ENCODE results near the gene PROCR. TPM values are rescaled to one million over a fixed set of nuclear protein-coding genes. Genes with fewer than 3 reads are reported as not detected.
"Not testable (repeated sequence)": the region's sequence is repeated elsewhere in the genome, so short reads cannot be mapped to it uniquely, and the experiment has no call there.

PROCR gene
- polyA plus RNA-seq, 1 donor: 6.9 TPM

DNA sequence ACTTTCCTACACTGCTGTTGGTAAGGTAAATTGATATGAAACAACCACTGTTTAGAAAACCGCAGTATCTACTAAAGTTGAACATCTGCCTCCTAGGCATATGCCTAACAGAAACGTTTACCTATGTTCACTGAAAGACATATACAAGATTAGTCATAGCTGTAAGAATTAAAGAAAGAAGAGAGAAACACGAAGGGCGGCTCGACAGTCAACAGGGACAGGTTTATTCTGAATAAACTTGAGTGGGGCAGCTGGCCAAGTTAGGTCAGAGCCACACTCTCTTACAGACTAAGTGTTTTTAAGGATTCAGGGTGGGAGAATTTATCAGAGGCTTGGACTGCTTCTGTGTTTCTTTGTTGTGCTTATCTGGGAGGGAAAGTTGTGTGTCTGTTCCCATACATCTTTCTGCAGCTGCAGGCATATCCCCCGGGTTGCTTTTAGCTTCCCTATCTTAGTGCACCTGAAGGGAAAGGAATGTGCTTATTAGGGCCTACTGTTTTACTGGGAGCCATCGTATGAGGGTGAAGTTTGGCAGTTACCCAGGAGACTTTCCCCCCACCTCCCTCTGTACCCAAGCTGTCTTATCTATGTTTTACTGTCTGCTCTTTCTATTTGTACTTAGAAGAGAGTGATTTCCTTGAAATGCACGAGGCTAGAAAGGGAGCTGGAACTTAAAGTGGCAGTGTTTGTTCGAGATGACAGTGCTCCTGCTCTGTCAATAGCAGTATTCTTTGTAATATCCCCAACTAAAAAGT is 20.4 kb downstream of the PROCR start:
- no peak for DNase-seq

DNA sequence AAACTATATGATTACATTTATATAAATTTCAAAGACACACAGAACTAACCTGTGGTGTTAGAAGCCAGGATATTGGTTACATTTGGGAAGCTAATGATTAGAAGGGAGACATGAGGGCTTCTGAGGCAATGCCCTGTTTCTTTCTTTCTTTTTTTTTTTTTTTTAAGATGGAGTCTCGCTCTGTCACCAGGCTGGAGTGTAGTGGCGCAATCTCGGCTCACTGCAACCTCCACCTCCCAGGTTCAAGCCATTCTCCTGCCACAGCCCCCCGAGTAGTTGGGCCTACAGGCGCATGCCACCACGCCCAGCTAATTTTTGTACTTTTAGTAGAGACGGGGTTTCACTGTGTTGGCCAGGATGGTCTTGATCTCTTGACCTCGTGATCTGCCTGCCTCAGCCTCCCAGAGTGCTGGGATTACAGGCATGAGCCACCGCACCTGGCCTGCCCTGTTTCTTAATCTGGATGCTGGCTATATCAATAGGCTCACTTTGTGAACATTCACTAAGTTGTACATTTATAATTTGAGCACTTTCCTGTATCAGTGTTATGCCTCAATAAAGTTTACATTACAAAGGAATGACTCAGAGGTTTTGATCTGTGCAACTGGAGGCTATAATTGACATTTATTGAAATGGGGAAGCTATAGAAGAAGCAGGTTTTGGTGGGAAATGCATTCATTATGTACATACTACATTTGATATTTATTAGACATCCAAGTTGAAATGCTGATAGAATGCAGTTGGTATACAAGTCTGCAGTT is 21.3 kb downstream of the PROCR start:
- not testable (repeated sequence) for DNase-seq

DNA sequence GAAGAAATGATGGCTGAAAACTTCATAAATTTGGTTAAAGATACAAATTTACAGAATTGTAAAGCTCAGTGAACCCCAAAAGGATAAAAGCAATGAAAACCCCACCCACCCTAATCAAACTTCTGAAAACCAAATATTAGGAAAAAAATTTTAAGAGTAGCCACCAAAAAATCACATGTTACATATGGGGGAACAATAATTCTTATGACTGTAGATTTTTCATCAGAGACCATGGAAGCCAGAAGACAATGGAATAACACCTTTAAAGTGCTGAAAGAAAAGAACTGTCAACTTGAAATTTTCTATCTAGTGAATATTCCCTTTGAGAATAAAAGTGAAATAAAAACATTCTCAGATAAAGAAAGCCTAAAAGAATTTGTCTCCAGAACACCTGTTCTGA is 24.4 kb downstream of the PROCR start:
- no peak for DNase-seq

DNA sequence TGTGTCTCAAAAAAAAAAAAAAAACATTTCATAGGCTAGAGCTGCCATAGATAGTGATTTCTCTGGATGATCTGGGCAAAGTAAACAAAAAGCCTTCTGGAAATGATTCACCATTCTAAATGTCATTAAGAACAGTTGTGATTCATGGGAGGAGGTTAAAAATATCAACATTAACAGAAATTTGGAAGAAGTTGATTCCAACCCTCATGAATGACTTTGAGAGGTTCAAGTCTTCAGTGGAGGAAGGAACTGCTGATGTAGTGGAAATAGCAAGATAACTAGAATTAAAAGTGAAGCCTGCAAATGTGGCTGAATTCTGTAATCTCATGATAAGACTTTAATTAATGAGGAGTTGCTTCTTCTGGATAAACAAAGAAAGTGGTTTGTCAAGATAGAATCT is 27.9 kb downstream of the PROCR start:
- no peak for DNase-seq

DNA sequence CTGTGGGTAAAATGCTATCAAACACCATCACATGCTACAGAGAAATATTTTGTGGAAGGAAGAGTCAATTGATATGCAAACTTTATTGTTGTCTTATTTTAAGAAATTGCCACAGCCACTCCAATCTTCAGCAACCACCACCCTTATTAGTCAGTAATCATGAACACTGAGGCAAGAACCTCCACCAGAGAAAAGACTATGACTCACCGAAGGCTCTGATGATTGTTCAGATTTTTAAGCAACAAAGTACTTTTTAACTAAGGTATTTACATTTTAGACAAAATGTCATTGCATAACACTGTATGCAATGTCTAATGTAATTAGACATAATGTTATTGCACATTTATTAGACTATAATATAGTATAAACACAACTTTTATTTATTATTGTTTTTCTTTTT is 28.4 kb downstream of the PROCR start:
- DNase-seq: no peak

DNA sequence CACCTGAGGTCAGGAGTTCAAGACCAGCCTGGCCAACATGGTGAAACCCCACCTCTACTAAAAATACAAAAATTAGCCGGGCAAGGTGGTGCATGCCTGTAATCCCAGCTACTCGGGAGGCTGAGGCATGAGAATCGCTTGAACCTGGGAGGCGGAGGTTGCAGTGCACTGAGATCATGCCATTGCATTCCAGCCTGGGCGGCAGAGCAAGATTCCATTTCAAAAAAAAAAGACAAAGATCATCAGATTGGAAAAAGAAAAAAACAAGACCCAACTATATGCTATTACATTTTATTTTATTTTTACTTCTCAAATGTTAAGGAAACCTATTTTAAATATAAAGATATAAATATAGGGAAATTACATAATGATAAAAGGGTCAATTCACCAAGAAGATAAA is 29.6 kb downstream of the PROCR start:
- not testable (repeated sequence) for DNase-seq

DNA sequence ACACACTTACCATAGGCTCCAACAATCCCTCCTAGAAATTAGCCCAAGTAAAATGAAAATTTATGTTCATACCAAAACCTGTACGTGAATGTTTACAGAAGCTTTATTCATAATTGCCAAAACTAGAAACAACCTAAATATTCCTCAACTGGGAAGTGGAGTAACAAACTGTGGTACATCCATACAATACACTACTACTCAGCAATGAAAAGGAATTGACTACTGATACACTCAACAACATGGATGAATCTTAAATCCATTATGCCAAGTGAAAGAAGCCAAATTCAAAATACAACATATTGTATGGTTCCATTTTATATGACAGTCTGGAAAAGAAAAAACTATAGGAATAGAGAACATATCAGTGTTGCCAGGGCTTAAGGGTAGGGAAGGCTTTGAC is 34.9 kb downstream of the PROCR start:
- no peak for DNase-seq

DNA sequence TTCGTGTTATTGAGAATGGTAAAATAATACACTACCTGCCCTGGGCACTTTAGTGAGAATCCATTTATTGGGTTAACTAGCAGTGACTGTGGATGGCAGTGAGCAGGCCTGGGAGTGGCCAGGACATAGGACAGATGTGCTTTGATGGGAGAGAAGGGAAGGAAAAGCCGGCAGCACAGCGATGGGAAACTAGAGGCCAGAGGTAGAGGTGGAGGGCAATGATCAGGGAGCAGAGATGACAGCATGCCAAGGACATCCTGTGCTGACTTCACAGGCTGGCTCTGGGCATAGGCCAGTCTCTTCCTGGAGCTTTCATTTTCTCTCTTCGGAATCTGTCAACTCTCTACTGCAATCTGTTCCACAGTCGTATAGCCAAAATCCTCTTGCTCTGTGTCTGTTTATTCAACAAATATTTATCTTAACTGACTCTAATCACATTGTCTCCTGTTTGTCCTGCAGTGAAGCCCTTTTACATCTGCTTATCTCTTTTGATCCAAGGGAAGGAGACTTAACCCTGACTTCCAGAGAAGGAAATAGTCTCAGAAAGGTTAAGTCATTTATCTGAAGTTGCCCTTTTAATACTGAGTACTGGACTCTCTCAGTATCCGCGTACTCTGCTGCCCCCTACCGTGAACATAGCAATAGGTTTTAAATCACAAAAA is 36.2 kb downstream of the PROCR start:
- DNase-seq: peak; percentile 79

DNA sequence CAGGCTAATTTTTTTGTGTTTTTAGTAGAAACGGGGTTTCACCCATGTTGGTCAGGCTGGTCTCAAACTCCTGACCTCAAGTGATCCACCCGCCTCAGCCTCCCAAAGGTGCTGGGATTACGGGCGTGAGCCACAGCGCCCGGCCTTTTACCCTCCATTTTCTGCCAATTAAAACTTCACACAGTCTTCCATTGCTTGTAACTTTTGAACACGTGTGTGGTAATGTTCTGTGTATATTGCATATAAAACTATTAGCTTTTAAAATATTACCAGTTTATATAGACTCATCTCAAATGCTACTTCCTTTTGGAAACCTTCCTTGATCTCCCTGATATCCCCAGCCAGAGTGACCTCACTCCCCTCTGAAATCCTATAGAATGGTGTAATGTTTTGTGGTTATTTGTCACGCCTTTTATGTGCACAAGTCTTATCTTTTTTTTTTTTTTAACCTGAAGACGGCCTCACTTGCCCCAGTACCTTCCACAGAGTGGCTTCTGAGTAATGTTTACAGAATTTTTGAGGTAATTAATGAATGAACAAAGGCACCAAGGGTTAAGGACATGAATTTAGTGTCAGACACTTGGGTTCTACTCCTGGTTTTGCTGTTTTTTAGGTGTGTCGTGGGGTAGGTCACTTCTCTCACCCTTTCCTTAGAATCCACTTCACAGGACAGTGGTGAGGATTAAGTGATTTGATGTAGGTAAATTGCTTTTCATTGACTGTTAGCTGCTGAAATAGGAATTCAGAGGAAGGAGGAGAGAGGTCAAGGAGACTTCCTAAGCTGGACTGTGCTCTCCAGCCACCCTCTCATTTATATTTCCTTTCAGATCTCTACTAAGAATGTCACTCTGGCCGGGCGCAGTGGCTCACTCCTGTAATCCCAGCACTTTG is 43.4 kb downstream of the PROCR start:
- no peak for DNase-seq

DNA sequence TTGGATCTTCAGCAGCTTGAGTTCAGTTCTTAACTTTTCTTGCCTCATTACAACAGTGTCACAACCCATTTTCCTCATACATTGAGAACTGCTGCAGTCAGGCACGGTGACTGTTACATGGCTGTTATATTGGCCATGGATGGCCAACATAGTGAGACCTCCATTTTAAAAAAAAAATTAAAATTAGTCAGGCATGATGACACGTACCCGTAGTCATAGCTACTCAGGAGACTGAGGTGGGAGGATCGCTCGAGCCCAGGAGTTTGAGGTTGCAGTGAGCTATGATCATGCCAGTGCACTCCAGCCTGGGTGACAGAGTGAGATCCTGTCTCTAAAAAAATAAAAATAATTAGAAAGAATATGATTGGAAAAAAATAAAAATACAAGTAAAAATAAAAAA is 44.7 kb downstream of the PROCR start:
- no peak for DNase-seq

DNA sequence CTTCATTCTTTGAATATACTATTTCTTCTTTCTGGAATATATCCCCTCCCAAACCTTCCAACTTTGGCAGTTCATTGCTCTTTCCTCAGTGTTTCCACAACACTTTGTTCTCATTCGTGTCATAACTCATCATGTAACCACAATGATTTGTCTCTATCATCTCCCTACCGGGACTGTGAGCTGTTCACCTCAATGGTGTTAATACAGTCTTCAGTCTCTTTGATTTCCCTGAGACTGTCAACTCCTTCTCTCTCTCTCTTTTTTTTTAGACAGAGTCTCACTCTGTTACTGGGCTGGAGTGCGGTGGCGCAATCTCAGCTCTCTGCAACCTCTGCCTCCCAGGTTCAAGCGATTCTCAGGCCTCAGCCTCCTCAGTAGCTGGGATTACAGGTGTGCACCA is 52.1 kb downstream of the PROCR start:
- DNase-seq: no peak

DNA sequence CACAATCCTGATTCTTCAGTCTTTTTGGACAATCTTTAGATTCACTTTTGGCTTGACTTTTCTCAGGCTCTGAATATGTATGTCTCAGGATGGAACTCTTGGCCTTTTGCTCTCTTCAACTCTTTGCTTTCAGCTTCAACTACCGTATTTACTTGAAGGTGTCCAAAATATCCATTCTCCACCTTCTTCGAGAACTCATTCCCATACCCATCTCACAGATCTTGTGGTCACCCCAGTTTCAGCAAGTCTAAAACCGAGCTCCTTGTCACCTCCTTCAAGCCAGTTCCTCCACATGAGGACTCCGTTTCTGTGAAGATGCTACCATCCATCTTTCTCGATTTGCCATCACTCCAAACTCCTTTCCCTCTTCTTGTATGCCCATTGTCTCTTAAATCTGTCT is 52.7 kb downstream of the PROCR start:
- no peak for DNase-seq

DNA sequence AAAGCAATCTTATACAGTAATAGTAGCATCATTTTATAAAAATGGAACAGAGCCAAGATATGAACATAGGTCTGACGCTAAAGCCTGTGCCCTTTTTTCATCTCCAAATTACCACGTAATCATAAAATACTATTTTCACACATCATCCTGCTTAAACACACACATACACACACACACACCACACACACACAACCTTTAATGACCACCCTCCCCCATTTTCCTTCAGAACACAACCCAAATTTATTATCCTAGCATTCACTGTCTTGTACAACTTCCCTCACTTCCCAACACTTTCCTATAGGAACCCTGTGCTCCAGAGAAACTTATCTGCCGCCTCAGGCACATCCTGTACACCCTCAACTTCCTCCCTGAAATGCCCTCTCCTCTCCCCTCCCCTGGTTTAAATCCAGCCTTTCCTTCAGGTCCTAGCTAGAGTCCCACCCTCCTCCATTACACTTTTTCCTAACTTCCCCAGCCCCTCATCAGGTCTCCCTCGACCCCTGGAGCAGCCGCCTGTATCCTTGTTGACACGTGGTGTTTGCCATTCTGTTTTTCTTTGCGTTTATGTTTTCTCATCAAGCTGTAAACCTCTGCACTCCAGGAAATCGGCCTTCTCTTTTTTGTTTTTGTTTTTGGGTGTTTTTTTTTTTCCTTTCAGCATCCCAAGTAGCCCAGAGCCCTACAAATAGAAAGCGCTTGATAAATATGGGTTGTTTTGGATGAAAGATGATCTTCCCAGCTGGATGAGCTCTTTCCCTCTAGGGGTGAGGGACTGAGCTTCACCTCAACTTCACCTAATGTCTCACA is 53.6 kb downstream of the PROCR start:
- DNase-seq: no peak

DNA sequence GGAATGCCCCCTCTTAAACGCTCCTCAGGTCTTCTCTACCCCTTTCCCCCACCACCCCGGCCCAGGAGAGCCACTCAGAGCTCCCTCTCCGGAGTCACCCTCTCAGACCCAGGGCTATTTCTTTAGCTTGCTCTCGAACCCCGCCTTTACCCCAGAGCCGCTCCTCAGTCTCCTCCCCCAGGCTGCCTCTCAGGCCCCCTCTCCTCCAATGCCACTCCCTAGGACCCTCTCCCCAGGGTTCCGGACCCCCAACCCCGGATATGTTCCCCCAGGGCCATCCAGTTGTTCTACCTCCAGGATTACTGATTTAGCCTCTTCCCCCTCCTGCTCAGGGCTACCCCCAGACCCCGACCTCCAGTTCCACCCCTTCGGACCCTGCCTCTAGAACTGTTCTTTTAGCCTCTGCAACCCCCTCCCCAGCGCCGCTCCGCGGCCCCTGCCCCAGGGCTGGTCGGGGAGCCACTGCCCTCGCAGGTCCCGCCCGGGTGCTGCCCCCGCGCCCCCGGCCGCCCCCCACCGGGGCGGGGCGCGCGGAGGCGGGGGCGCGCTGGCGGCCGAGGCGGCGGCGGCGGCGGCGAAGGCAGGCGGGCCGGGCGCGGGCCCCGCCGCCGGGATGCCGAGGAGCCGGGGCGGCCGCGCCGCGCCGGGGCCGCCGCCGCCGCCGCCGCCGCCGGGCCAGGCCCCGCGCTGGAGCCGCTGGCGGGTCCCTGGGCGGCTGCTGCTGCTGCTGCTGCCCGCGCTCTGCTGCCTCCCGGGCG is 54.4 kb downstream of the PROCR start, which contains the start of gene MMP24:
Gene MMP24, plus strand, starts transcription at position 565 of the 758 bp plus-strand sequence. Its CDS starts 49 bp downstream, at position 614.
- no peak for DNase-seq

Other genes with a start within 250 kb of the PROCR start
- 58.8 TPM for gene GSS, start 216.3 kb upstream of the PROCR start, polyA plus RNA-seq (ENCODE audit: insufficient read length)
- gene MYH7B, start 216.2 kb upstream of the PROCR start, polyA plus RNA-seq (ENCODE audit: insufficient read length): 1.6 TPM
- gene TRPC4AP, start 79.3 kb upstream of the PROCR start, polyA plus RNA-seq (ENCODE audit: insufficient read length): 70.6 TPM
- gene EDEM2, start 24.7 kb upstream of the PROCR start, polyA plus RNA-seq (ENCODE audit: insufficient read length): 16.6 TPM
- gene MMP24, start 54.6 kb downstream of the PROCR start, polyA plus RNA-seq (ENCODE audit: insufficient read length): 1.8 TPM
- 34.9 TPM for gene MMP24OS, start 106.0 kb downstream of the PROCR start, polyA plus RNA-seq (ENCODE audit: insufficient read length)
- gene EIF6, start 112.7 kb downstream of the PROCR start, polyA plus RNA-seq (ENCODE audit: insufficient read length): 126 TPM
- gene FAM83C, start 120.4 kb downstream of the PROCR start, polyA plus RNA-seq (ENCODE audit: insufficient read length): not detected
- 64.2 TPM for gene UQCC1, start 239.9 kb downstream of the PROCR start, polyA plus RNA-seq (ENCODE audit: insufficient read length)

Measured in left kidney (tissue), 2 donors.